H9 (cell line): ENCODE data around the gene ACTBL2. TPM values are rescaled to one million over a fixed set of nuclear protein-coding genes. Genes with fewer than 3 reads are reported as not detected.

Experiments used
- DNase-seq: peaks from one replicate; pipeline ENCODE4 v3.0.0-alpha.2; 2017
- H2AFZ ChIP-seq: one replicate; pipeline ENCODE4 v1.6.1; 2013; ENCODE audit warnings: mild to moderate bottlenecking, low read length, control low read depth, moderate library complexity
- H2AK5ac ChIP-seq: 2 replicates; pipeline ENCODE4 v1.6.1; 2013; ENCODE audit warnings: low read length, control low read depth, mixed read lengths; ENCODE audit not compliant: insufficient read length
- H2BK120ac ChIP-seq: one replicate; pipeline ENCODE4 v1.6.1; 2013; ENCODE audit warnings: low read depth, mild to moderate bottlenecking, low read length, control low read depth, inconsistent platforms; ENCODE audit not compliant: poor library complexity, severe bottlenecking
- H2BK12ac ChIP-seq: 2 replicates; pipeline ENCODE4 v1.6.1; 2013; ENCODE audit warnings: low read length, control low read depth, mixed read lengths, low read depth; ENCODE audit not compliant: insufficient read length
- H2BK15ac ChIP-seq: 2 replicates; pipeline ENCODE4 v1.6.1; 2013; ENCODE audit warnings: low read depth, low read length, control low read depth
- H2BK20ac ChIP-seq: one replicate; pipeline ENCODE4 v1.6.1; 2013; ENCODE audit warnings: low read depth, mild to moderate bottlenecking, low read length, control low read depth, inconsistent platforms; ENCODE audit not compliant: poor library complexity, severe bottlenecking
- H2BK5ac ChIP-seq: 2 replicates; pipeline ENCODE4 v1.6.1; 2013; ENCODE audit warnings: low read length, control low read depth, mixed read lengths; ENCODE audit not compliant: insufficient read length
- H3K14ac ChIP-seq: 2 replicates; pipeline ENCODE4 v1.6.1; 2013; ENCODE audit warnings: low read length, control low read depth; ENCODE audit not compliant: insufficient read depth
- H3K18ac ChIP-seq: 2 replicates; pipeline ENCODE4 v1.6.1; 2013; ENCODE audit warnings: low read depth, mild to moderate bottlenecking, mixed read lengths, low read length, control low read depth; ENCODE audit not compliant: insufficient read length
- H3K23ac ChIP-seq: 2 replicates; pipeline ENCODE4 v1.6.1; 2013; ENCODE audit warnings: low read length, control low read depth, mixed read lengths, low read depth; ENCODE audit not compliant: insufficient read length
- H3K23me2 ChIP-seq: 2 replicates; pipeline ENCODE4 v1.6.1; 2013; ENCODE audit warnings: low read depth, mild to moderate bottlenecking, mixed read lengths, low read length, control low read depth; ENCODE audit not compliant: insufficient read length, poor library complexity, severe bottlenecking
- H3K27ac ChIP-seq: 2 replicates; pipeline ENCODE4 v1.5.1; 2013; ENCODE audit warnings: low read length, control low read depth, mixed read lengths, low read depth; ENCODE audit not compliant: insufficient read length
- H3K27me3 ChIP-seq: 2 replicates; pipeline ENCODE4 v1.6.1; 2013; ENCODE audit warnings: low read length, control low read depth, inconsistent platforms; ENCODE audit not compliant: insufficient read depth
- H3K4ac ChIP-seq: 2 replicates; pipeline ENCODE4 v1.6.1; 2013; ENCODE audit warnings: low read depth, mild to moderate bottlenecking, control low read depth, inconsistent platforms, low read length, moderate library complexity
- H3K4me1 ChIP-seq: 2 replicates; pipeline ENCODE4 v1.6.1; 2013; ENCODE audit warnings: low read length, control low read depth, inconsistent platforms; ENCODE audit not compliant: insufficient read depth
- H3K4me2 ChIP-seq: 2 replicates; pipeline ENCODE4 v1.6.1; 2013; ENCODE audit warnings: low read length, control low read depth, mixed read lengths; ENCODE audit not compliant: insufficient read length, insufficient read depth
- H3K56ac ChIP-seq: 2 replicates; pipeline ENCODE4 v1.6.1; 2013; ENCODE audit warnings: low read depth, mild to moderate bottlenecking, mixed read lengths, low read length, control low read depth; ENCODE audit not compliant: insufficient read length
- H3K79me1 ChIP-seq: 2 replicates; pipeline ENCODE4 v1.6.1; 2013; ENCODE audit warnings: low read depth, mild to moderate bottlenecking, moderate library complexity, low read length, control low read depth, inconsistent platforms; ENCODE audit not compliant: insufficient read depth, poor library complexity, severe bottlenecking
- H3K79me2 ChIP-seq: 2 replicates; pipeline ENCODE4 v1.6.1; 2013; ENCODE audit warnings: low read length, control low read depth, inconsistent platforms; ENCODE audit not compliant: insufficient read depth
- H3K9ac ChIP-seq: 2 replicates; pipeline ENCODE4 v1.6.1; 2013; ENCODE audit warnings: low read length, control low read depth, mixed read lengths; ENCODE audit not compliant: insufficient read length; ENCODE audit errors: extremely low read depth
- H3K9me3 ChIP-seq: one replicate; pipeline ENCODE4 v1.6.1; 2013; ENCODE audit warnings: low read depth, low read length, inconsistent platforms; ENCODE audit not compliant: control insufficient read depth
- H3T11ph ChIP-seq: one replicate; pipeline ENCODE4 v1.6.1; 2013; ENCODE audit warnings: mild to moderate bottlenecking, low read length, control low read depth, inconsistent platforms
- H4K20me1 ChIP-seq: one replicate; pipeline ENCODE4 v1.6.1; 2013; ENCODE audit not compliant: control insufficient read depth, insufficient read length, insufficient read depth
- H4K5ac ChIP-seq: 2 replicates; pipeline ENCODE4 v1.6.1; 2013; ENCODE audit warnings: low read depth, mild to moderate bottlenecking, mixed read lengths, low read length, control low read depth; ENCODE audit not compliant: insufficient read length
- H4K8ac ChIP-seq: replicated peaks from 2 replicates; pipeline ENCODE4 v1.6.1; 2013; ENCODE audit warnings: low read length, control low read depth, mixed read lengths, low read depth; ENCODE audit not compliant: insufficient read length
- H4K91ac ChIP-seq: 2 replicates; pipeline ENCODE4 v1.6.1; 2013; ENCODE audit warnings: low read depth, mild to moderate bottlenecking, moderate library complexity, mixed read lengths, low read length, control low read depth; ENCODE audit not compliant: insufficient read length
- H3K27ac Mint-ChIP-seq, 3 experiments: 2 replicates in 2 of 3; 3 replicates in 1 of 3; pipeline ENCODE4 v1.8.0; 2020 to 2021; ENCODE audit warnings: mixed read lengths in 3 of 3, mild to moderate bottlenecking in 1 of 3, moderate library complexity in 1 of 3
- H3K27me3 Mint-ChIP-seq: 2 replicates; pipeline ENCODE4 v1.8.0; 2021; ENCODE audit warnings: low read depth, mild to moderate bottlenecking, moderate library complexity, mixed read lengths
- H3K36me3 Mint-ChIP-seq, 3 experiments: 2 replicates in 2 of 3; 3 replicates in 1 of 3; pipeline ENCODE4 v1.8.0; 2020 to 2021; ENCODE audit warnings: low read depth in 3 of 3, mixed read lengths in 3 of 3; ENCODE audit not compliant: insufficient read depth in 1 of 3
- H3K4me1 Mint-ChIP-seq, 2 experiments: 2 replicates each; pipeline ENCODE4 v1.8.0; 2020; ENCODE audit warnings: mixed read lengths in 2 of 2
- H3K4me3 Mint-ChIP-seq, 2 experiments: 2 replicates in 1 of 2; 3 replicates in 1 of 2; pipeline ENCODE4 v1.8.0; 2020 to 2021; ENCODE audit warnings: mild to moderate bottlenecking in 2 of 2, mixed read lengths in 2 of 2, moderate library complexity in 1 of 2
- H3K9me3 Mint-ChIP-seq, 2 experiments: 2 replicates in 1 of 2; 3 replicates in 1 of 2; pipeline ENCODE4 v1.8.0; 2020; ENCODE audit warnings: mild to moderate bottlenecking in 2 of 2, mixed read lengths in 2 of 2, moderate library complexity in 1 of 2
- total RNA-seq: library from RNA; stranded (reverse); gene quantifications from 2 replicates; pipeline ENCODE4 v1.2.1, GENCODE V29; 2021
- TF ChIP-seq, protein P1 (sequence below): fragments of 200-600 bp; sonication (generic); conservative IDR thresholded peaks from 3 replicates; pipeline ENCODE4 v1.8.0; 2021; ENCODE audit warnings: antibody characterized with exemption, mild to moderate bottlenecking

The ACTBL2 gene
- total RNA-seq, 1 experiment from 2014 or later = not detected

DNA sequence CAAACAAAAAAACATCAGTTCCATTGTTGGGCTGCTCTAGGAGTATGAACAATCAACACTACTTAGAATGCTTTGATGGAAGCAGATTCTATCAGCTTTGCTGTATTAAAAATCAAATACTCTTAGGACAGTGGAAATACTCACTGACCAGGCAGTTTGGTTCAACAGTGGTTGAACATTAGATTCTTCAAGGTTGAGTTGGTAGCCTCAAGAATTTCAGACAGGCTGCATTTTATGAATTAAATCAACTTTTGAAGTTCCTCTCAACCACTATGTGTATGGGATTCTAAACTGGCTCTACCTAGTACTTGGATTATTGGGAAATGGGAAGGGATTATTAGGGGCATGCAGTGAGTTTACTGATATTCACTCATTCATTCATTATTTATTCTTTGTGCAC, 35.0 kb downstream of the ACTBL2 start:
- H4K91ac ChIP-seq = no peak overlapping the region
- no peak overlapping the region for H4K8ac ChIP-seq
- no peak overlapping the region for H2AK5ac ChIP-seq
- no peak for DNase-seq
- Mint-ChIP-seq H3K4me3 (no peak overlapping the region), H3K4me1 (peaks cover 3 to 13% of the 10 kb centered on the region in 2 experiments; a peak in 2 of 4 replicates), H3K27me3 (no peaks in the 10 kb centered on the region), H3K27ac (no peak overlapping the region), H3K9me3 (no peaks in the 10 kb centered on the region; a peak in 2 of 5 replicates), H3K36me3 (no peaks in the 10 kb centered on the region; a peak in 1 of 7 replicates)
- no peak overlapping the region for H2AFZ ChIP-seq
- H3K4me2 ChIP-seq = no peak overlapping the region
- H4K20me1 ChIP-seq = no peaks in the 10 kb centered on the region
- no peak overlapping the region for H3K4ac ChIP-seq
- no peak overlapping the region for H3K14ac ChIP-seq
- H3K23ac ChIP-seq = no peak overlapping the region
- H2BK5ac ChIP-seq = no peak overlapping the region
- no peaks in the 10 kb centered on the region for H3K79me1 ChIP-seq
- H3K9me3 ChIP-seq = no peaks in the 10 kb centered on the region
- no peak overlapping the region for H3K18ac ChIP-seq
- H4K5ac ChIP-seq = no peak overlapping the region
- H2BK120ac ChIP-seq = no peak overlapping the region
- no peak overlapping the region for H3K9ac ChIP-seq
- no peaks in the 10 kb centered on the region for H3K79me2 ChIP-seq
- H3T11ph ChIP-seq = no peak overlapping the region
- H3K27ac ChIP-seq = no peak overlapping the region
- no peak overlapping the region for H2BK12ac ChIP-seq
- no peak overlapping the region for H3K56ac ChIP-seq
- H2BK20ac ChIP-seq = no peak overlapping the region
- H3K4me1 ChIP-seq = no peaks in the 10 kb centered on the region
- H2BK15ac ChIP-seq = no peak overlapping the region
- TF ChIP-seq, protein P1, sequence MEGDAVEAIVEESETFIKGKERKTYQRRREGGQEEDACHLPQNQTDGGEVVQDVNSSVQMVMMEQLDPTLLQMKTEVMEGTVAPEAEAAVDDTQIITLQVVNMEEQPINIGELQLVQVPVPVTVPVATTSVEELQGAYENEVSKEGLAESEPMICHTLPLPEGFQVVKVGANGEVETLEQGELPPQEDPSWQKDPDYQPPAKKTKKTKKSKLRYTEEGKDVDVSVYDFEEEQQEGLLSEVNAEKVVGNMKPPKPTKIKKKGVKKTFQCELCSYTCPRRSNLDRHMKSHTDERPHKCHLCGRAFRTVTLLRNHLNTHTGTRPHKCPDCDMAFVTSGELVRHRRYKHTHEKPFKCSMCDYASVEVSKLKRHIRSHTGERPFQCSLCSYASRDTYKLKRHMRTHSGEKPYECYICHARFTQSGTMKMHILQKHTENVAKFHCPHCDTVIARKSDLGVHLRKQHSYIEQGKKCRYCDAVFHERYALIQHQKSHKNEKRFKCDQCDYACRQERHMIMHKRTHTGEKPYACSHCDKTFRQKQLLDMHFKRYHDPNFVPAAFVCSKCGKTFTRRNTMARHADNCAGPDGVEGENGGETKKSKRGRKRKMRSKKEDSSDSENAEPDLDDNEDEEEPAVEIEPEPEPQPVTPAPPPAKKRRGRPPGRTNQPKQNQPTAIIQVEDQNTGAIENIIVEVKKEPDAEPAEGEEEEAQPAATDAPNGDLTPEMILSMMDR = no peak
- no peaks in the 10 kb centered on the region for H3K23me2 ChIP-seq
- H3K27me3 ChIP-seq = no peaks in the 10 kb centered on the region; the same call in 1 of the 2 replicates
